Breast epithelium (tissue), 4 donors: Measurements from ENCODE around the gene TTLL11. TPM values are rescaled to one million over a fixed set of nuclear protein-coding genes. Genes with fewer than 3 reads are reported as not detected.
"Not testable (repeated sequence)": the region's sequence is repeated elsewhere in the genome, so short reads cannot be mapped to it uniquely, and the experiment has no call there.

ENCODE experiments used
- DNase-seq, 2 donors: peaks; one replicate each; pipeline ENCODE4 v3.0.0-alpha.2; 2019; ENCODE audit warnings: low spot score in 2 of 2
- H3K27ac ChIP-seq, 2 donors: fragments of 200-600 bp; sonication (generic) in 1 of 2; one replicate each; pipeline ENCODE4 v1.5.1; 2016 to 2019; ENCODE audit warnings: mild to moderate bottlenecking in 1 of 2
- H3K27me3 ChIP-seq, 2 donors: fragments of 200-600 bp; sonication (generic) in 1 of 2; one replicate each; pipeline versions ENCODE4 v1.5.1 to v1.6.0; 2017 to 2019; ENCODE audit warnings: control low read depth in 1 of 2, mild to moderate bottlenecking in 1 of 2
- H3K36me3 ChIP-seq: fragments of 200-600 bp; one replicate; pipeline ENCODE4 v1.5.1; 2019
- H3K4me1 ChIP-seq, 2 donors: fragments of 200-600 bp; sonication (generic); one replicate each; pipeline ENCODE4 v1.5.1; 2016 to 2019; ENCODE audit warnings: control low read depth in 1 of 2
- H3K4me3 ChIP-seq, 3 donors: fragments of 200-600 bp; sonication (generic); 1 replicate in 2 of 3; 2 replicates in 1 of 3; pipeline ENCODE4 v1.5.1; 2016 to 2019; ENCODE audit warnings: mild to moderate bottlenecking in 3 of 3, moderate library complexity in 2 of 3
- H3K9me3 ChIP-seq, 2 donors: fragments of 200-600 bp; sonication (generic) in 1 of 2; one replicate each; pipeline ENCODE4 v1.5.1; 2016 to 2019; ENCODE audit warnings: control low read depth in 1 of 2
- CTCF ChIP-seq, 3 donors: fragments of 450-650 bp; IDR thresholded peaks; one replicate each; pipeline ENCODE4 v1.5.1; 2016 to 2017; ENCODE audit warnings: antibody characterized with exemption in 3 of 3, mild to moderate bottlenecking in 3 of 3, moderate library complexity in 3 of 3
- POLR2A ChIP-seq: fragments of 450-650 bp; IDR thresholded peaks from one replicate; pipeline ENCODE4 v1.6.1; 2016; ENCODE audit warnings: antibody characterized with exemption, mild to moderate bottlenecking, moderate library complexity
- POLR2AphosphoS5 ChIP-seq, 3 donors: sonication (generic); formaldehyde crosslinking; IDR thresholded peaks; one replicate each; pipeline ENCODE4 v1.6.1; 2017; ENCODE audit warnings: antibody characterized with exemption in 3 of 3
- intact Hi-C: fragments of 100-400 bp; cut with DNase I; formaldehyde crosslinking; loops from one replicate; pipeline ENCODE4 v1.15.1; 2023; ENCODE audit warnings: low total_unique reads
- total RNA-seq, 3 donors: library from RNA; depleted of rRNA; stranded (reverse); fragments of >200 nt; gene quantifications; one replicate each; pipeline ENCODE4 v1.1.0, GENCODE V29; 2016

TTLL11 gene
- total RNA-seq, 3 donors from 2014 or later, result 9.0 to 12.1 (median 10.0) TPM

GRCh38 chr9:121800376-121800775, 292.7 kb downstream of the TTLL11 start:
- H3K4me3 ChIP-seq, result no peak overlapping the region
- no peak overlapping the region for H3K27ac ChIP-seq
- intact Hi-C loops, result no loop called here
- TF ChIP-seq CTCF (IDR thresholded peaks at IDR 0.05) (no peak), POLR2AphosphoS5 (IDR thresholded peaks at IDR 0.05) (no peak), POLR2A (no peak)
- no peaks in the 10 kb centered on the region for H3K4me1 ChIP-seq
- no peaks in the 10 kb centered on the region for H3K27me3 ChIP-seq
- H3K36me3 ChIP-seq, result no peaks in the 10 kb centered on the region
- DNase-seq, result no peak
- peaks cover 0 to 4% of the 10 kb centered on the region in 2 donors for H3K9me3 ChIP-seq

- intact Hi-C loops, result no loop called here
- no peak for DNase-seq
- no peaks in the 10 kb centered on the region for H3K27me3 ChIP-seq
- no peak overlapping the region for H3K27ac ChIP-seq
- H3K36me3 ChIP-seq, result no peaks in the 10 kb centered on the region
- no peaks in the 10 kb centered on the region for H3K4me1 ChIP-seq
- no peak overlapping the region for H3K4me3 ChIP-seq
- TF ChIP-seq POLR2AphosphoS5 (IDR thresholded peaks at IDR 0.05) (no peak), CTCF (IDR thresholded peaks at IDR 0.05) (no peak)
- H3K9me3 ChIP-seq, result no peaks in the 10 kb centered on the region
Measured at GRCh38 chr9:121798941-121799340, 294.2 kb downstream of the TTLL11 start.

- TF ChIP-seq POLR2AphosphoS5 (IDR thresholded peaks at IDR 0.05), result no peak
- no peak for TF ChIP-seq CTCF (IDR thresholded peaks at IDR 0.05)
- TF ChIP-seq POLR2A, result no peak
- intact Hi-C loops, result no loop called here
Measured at GRCh38 chr9:121797081-121797480, 296.0 kb downstream of the TTLL11 start.

GRCh38 chr9:121794334-121794733, 298.8 kb downstream of the TTLL11 start:
- DNase-seq, H3K9me3 ChIP-seq, H3K27me3 ChIP-seq, H3K27ac ChIP-seq, intact Hi-C loops, H3K4me3 ChIP-seq, H3K4me1 ChIP-seq, H3K36me3 ChIP-seq: not testable (repeated sequence)

More at GRCh38 chr9:121797081-121797480, 296.0 kb downstream of the TTLL11 start:
- no peaks in the 10 kb centered on the region for H3K9me3 ChIP-seq
- no peaks in the 10 kb centered on the region for H3K36me3 ChIP-seq
- DNase-seq, result no peak
- no peaks in the 10 kb centered on the region for H3K27me3 ChIP-seq
- no peaks in the 10 kb centered on the region for H3K4me1 ChIP-seq
- H3K27ac ChIP-seq, result no peak overlapping the region
- no peak overlapping the region for H3K4me3 ChIP-seq

GRCh38 chr9:121792476-121792875, 300.6 kb downstream of the TTLL11 start:
- intact Hi-C loops, DNase-seq, H3K27me3 ChIP-seq, H3K4me1 ChIP-seq, H3K27ac ChIP-seq, H3K9me3 ChIP-seq, H3K36me3 ChIP-seq, H3K4me3 ChIP-seq: not testable (repeated sequence)

GRCh38 chr9:121790841-121791240, 302.3 kb downstream of the TTLL11 start:
- Histone ChIP-seq H3K27me3 (no peaks in the 10 kb centered on the region), H3K36me3 (no peaks in the 10 kb centered on the region), H3K9me3 (no peaks in the 10 kb centered on the region), H3K4me1 (no peaks in the 10 kb centered on the region), H3K4me3 (no peak overlapping the region), H3K27ac (no peak overlapping the region)
- intact Hi-C loops, result no loop called here
- DNase-seq, result no peak
- TF ChIP-seq POLR2A (no peak), CTCF (IDR thresholded peaks at IDR 0.05) (no peak), POLR2AphosphoS5 (IDR thresholded peaks at IDR 0.05) (no peak)
